Loucy (cell line): ENCODE data around the gene GAL3ST2.

Experiments
- EZH2phosphoT487 ChIP-seq: fragments of 200-600 bp; IDR thresholded peaks from 2 replicates; pipeline ENCODE4 v1.6.1; 2018; ENCODE audit warnings: antibody characterized with exemption, mild to moderate bottlenecking, moderate library complexity, borderline replicate concordance
- TF ChIP-seq, protein P1 (sequence below): fragments of 200-600 bp; sonication (generic); conservative IDR thresholded peaks from 2 replicates; pipeline ENCODE4 v1.5.1; 2014; ENCODE audit warnings: mild to moderate bottlenecking, antibody characterized with exemption, low read length

DNA sequence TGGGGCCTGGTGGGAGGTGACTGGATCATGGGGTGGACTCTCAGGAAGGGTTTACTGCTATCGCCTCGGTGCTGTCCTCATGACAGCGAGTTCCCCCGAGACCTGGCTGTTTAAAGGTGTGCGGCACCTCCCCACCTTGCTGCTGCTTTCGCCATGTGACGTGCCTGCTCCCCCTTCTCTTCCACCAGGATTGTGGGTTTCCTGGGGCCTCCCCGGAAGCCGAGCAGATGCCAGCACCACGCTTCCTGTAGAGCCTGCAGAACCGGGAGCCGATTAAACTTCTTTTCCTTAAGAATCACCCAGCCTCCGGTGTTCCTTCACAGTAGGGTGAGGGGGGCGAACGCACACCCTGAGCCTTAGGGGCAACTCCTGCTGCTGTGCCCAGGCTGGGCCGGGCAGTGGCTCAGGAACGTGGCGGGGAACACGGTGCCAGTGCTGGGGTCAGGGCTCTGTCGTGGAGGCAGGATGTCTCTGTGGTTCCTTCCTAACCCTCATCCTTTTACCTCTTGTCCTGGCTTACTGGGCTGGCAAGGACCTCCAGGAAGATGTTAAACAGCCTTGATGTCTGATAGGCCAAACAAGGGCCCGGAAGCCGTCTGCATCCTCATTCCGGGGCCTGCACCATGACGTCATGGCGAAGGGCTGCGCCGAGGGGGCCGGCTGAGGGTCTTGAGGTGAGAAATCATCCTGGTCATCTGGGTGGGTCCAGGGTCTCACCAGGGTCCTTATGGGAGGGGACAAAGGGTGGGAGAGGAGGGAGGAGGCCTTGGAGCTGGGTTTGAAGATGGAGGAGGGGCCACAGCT is 45.0 kb downstream of the GAL3ST2 start:
- TF ChIP-seq, protein P1, sequence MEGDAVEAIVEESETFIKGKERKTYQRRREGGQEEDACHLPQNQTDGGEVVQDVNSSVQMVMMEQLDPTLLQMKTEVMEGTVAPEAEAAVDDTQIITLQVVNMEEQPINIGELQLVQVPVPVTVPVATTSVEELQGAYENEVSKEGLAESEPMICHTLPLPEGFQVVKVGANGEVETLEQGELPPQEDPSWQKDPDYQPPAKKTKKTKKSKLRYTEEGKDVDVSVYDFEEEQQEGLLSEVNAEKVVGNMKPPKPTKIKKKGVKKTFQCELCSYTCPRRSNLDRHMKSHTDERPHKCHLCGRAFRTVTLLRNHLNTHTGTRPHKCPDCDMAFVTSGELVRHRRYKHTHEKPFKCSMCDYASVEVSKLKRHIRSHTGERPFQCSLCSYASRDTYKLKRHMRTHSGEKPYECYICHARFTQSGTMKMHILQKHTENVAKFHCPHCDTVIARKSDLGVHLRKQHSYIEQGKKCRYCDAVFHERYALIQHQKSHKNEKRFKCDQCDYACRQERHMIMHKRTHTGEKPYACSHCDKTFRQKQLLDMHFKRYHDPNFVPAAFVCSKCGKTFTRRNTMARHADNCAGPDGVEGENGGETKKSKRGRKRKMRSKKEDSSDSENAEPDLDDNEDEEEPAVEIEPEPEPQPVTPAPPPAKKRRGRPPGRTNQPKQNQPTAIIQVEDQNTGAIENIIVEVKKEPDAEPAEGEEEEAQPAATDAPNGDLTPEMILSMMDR: no peak
- TF ChIP-seq EZH2phosphoT487: no peak
